ENCODE data around the gene GANAB. TPM values are rescaled to one million over a fixed set of nuclear protein-coding genes. Genes with fewer than 3 reads are reported as not detected.

The GANAB gene
- total and polyA plus RNA-seq, 4 donors: 45.2 to 209 (median 148) TPM

DNA sequence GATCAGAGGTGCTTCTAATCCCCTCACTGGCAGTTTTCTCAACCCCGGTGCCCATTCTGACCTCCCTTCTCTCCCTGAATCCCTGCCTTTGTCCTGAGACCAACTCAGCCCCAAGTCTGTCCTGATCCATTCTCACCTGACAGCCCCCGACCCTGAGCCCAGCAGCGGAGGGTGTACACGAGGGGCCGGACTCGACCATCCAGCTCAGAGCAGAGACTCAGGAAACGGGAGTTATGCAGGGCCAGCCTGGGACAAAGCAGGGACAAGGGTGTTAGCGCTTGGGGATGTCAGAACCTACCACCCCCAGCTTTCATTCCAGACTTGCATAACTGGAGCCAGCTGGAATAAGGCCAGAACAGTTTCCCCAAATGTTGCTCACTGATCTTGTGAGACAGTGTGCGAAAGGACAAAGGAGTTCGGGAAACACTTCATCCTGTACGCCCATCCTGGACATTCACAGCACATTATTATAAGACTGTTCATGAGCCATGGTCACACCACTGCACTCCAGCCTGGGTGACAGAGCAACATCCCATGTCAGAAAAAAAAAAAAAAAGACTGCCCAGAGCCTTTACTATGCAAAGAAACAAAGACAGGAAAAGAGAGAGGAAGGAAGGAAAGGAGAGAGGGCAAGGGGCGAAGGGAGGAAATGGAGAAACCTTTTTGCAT, 69.2 kb downstream of the GANAB start:
- Histone ChIP-seq H3K27me3 (ENCODE audit: control insufficient read depth in 4 of 4, insufficient read depth in 4 of 4, low read length in 3 of 4) (no peaks in the 10 kb centered on the region), H3K9ac (ENCODE audit: low read depth in 1 of 2, low read length in 2 of 2) (no peak overlapping the region), H3K9me3 (ENCODE audit: control insufficient read depth in 4 of 4, low read length in 3 of 4) (no peaks in the 10 kb centered on the region), H3K4me3 (ENCODE audit: low read depth in 1 of 3, low read length in 3 of 3) (no peak overlapping the region), H3K27ac (ENCODE audit: low read depth in 1 of 2, low read length in 2 of 2) (peak overlapping the region; percentile 95 to 96), H3K36me3 (ENCODE audit: control insufficient read depth in 4 of 4, insufficient read depth in 3 of 4, low read depth in 1 of 4, low read length in 3 of 4) (peaks cover 2 to 37% (median 20%) of the 10 kb centered on the region in 4 donors), H3K4me1 (ENCODE audit: control insufficient read depth in 4 of 4, insufficient read depth in 4 of 4, low read length in 3 of 4) (peaks cover 6 to 39% (median 23%) of the 10 kb centered on the region in 4 donors)
- peak; percentile 21 for TF ChIP-seq SP1 (IDR thresholded peaks at IDR 0.05)
- TF ChIP-seq TAF1 (conservative IDR thresholded peaks at IDR 0.05): peak; percentile 37
- TF ChIP-seq NR2F2 (IDR thresholded peaks at IDR 0.05): peak; percentile 89
- TF ChIP-seq, protein P1, sequence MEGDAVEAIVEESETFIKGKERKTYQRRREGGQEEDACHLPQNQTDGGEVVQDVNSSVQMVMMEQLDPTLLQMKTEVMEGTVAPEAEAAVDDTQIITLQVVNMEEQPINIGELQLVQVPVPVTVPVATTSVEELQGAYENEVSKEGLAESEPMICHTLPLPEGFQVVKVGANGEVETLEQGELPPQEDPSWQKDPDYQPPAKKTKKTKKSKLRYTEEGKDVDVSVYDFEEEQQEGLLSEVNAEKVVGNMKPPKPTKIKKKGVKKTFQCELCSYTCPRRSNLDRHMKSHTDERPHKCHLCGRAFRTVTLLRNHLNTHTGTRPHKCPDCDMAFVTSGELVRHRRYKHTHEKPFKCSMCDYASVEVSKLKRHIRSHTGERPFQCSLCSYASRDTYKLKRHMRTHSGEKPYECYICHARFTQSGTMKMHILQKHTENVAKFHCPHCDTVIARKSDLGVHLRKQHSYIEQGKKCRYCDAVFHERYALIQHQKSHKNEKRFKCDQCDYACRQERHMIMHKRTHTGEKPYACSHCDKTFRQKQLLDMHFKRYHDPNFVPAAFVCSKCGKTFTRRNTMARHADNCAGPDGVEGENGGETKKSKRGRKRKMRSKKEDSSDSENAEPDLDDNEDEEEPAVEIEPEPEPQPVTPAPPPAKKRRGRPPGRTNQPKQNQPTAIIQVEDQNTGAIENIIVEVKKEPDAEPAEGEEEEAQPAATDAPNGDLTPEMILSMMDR (IDR thresholded peaks at IDR 0.05; ENCODE audit: low read depth, low read length, missing input control): no peak
- TF ChIP-seq FOXA2 (IDR thresholded peaks at IDR 0.05): no peak
- DNase-seq (ENCODE audit: low spot score): no peak
- WGBS: 77% methylated on average over 12 of the region's 12 CpGs

DNA sequence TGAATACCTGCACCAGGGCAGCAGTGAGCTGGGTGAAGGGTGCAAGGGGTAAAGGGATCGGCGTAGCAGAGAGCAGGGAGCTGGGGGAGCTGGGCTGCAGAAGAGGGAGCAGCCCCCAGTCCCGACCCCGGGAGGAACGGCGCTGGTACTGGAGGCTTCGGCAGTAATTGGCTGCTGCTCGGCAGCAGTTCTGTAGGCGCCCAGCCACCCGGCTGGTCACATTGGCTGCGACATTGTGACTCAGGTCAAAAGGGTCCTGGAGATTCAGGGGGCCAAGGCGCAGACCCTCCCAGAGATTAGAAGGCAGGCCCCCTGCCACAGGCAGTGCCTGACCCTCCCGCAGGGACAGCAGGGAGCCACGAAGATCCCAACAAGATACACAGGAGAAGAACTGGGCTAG, 70.6 kb downstream of the GANAB start:
- H3K4me3 ChIP-seq (ENCODE audit: low read depth in 1 of 3, low read length in 3 of 3): no peak overlapping the region
- TF ChIP-seq, protein P2, sequence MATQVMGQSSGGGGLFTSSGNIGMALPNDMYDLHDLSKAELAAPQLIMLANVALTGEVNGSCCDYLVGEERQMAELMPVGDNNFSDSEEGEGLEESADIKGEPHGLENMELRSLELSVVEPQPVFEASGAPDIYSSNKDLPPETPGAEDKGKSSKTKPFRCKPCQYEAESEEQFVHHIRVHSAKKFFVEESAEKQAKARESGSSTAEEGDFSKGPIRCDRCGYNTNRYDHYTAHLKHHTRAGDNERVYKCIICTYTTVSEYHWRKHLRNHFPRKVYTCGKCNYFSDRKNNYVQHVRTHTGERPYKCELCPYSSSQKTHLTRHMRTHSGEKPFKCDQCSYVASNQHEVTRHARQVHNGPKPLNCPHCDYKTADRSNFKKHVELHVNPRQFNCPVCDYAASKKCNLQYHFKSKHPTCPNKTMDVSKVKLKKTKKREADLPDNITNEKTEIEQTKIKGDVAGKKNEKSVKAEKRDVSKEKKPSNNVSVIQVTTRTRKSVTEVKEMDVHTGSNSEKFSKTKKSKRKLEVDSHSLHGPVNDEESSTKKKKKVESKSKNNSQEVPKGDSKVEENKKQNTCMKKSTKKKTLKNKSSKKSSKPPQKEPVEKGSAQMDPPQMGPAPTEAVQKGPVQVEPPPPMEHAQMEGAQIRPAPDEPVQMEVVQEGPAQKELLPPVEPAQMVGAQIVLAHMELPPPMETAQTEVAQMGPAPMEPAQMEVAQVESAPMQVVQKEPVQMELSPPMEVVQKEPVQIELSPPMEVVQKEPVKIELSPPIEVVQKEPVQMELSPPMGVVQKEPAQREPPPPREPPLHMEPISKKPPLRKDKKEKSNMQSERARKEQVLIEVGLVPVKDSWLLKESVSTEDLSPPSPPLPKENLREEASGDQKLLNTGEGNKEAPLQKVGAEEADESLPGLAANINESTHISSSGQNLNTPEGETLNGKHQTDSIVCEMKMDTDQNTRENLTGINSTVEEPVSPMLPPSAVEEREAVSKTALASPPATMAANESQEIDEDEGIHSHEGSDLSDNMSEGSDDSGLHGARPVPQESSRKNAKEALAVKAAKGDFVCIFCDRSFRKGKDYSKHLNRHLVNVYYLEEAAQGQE (IDR thresholded peaks at IDR 0.05): no peak
- H3K9ac ChIP-seq (ENCODE audit: low read depth in 1 of 2, low read length in 2 of 2): no peak overlapping the region
- H3K27me3 ChIP-seq (ENCODE audit: control insufficient read depth in 4 of 4, insufficient read depth in 4 of 4, low read length in 3 of 4): no peaks in the 10 kb centered on the region
- 78% methylated on average over 14 of the region's 14 CpGs for WGBS
- H3K9me3 ChIP-seq (ENCODE audit: control insufficient read depth in 4 of 4, low read length in 3 of 4): no peaks in the 10 kb centered on the region
- peaks cover 6 to 33% (median 24%) of the 10 kb centered on the region in 4 donors for H3K4me1 ChIP-seq (ENCODE audit: control insufficient read depth in 4 of 4, insufficient read depth in 4 of 4, low read length in 3 of 4)
- H3K36me3 ChIP-seq (ENCODE audit: control insufficient read depth in 4 of 4, insufficient read depth in 3 of 4, low read depth in 1 of 4, low read length in 3 of 4): peaks cover 4 to 38% (median 24%) of the 10 kb centered on the region in 4 donors
- H3K27ac ChIP-seq (ENCODE audit: low read depth in 1 of 2, low read length in 2 of 2): peak overlapping the region; percentile 95 to 96
- DNase-seq (ENCODE audit: low spot score): no peak

DNA sequence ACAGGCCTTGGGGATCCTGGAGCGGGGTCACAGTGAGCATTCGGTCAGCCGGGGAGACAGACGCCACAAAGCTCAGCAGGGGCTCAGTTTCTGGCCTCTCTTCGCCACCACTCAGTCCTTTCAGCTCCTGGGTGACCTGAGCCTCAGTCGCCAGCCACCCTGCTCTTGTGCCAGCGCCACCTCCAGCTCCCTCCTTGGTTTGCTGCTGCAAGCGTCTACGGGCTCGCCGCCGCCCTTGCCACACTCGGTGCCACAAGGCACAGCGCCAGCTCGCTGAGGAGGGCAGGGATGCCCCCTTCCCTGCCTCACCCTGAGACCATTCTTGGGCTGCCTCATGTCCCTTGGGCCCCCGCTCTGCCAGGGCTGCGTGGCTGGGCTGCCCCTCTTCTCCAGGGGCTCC, 71.3 kb downstream of the GANAB start:
- peak overlapping the region; percentile 53 to 71 (median 59) for H3K4me3 ChIP-seq (ENCODE audit: low read depth in 1 of 3, low read length in 3 of 3)
- H3K4me1 ChIP-seq (ENCODE audit: control insufficient read depth in 4 of 4, insufficient read depth in 4 of 4, low read length in 3 of 4): peaks cover 6 to 33% (median 24%) of the 10 kb centered on the region in 4 donors
- H3K27ac ChIP-seq (ENCODE audit: low read depth in 1 of 2, low read length in 2 of 2): peak overlapping the region; percentile 95 to 96
- H3K9me3 ChIP-seq (ENCODE audit: control insufficient read depth in 4 of 4, low read length in 3 of 4): no peaks in the 10 kb centered on the region
- peak overlapping the region; percentile 70 to 98 for H3K9ac ChIP-seq (ENCODE audit: low read depth in 1 of 2, low read length in 2 of 2)
- DNase-seq (ENCODE audit: low spot score): no peak
- peaks cover 6 to 42% (median 29%) of the 10 kb centered on the region in 4 donors for H3K36me3 ChIP-seq (ENCODE audit: control insufficient read depth in 4 of 4, insufficient read depth in 3 of 4, low read depth in 1 of 4, low read length in 3 of 4)
- no peaks in the 10 kb centered on the region for H3K27me3 ChIP-seq (ENCODE audit: control insufficient read depth in 4 of 4, insufficient read depth in 4 of 4, low read length in 3 of 4)
- 73% methylated on average over 17 of the region's 17 CpGs for WGBS
- TF ChIP-seq, protein P3, sequence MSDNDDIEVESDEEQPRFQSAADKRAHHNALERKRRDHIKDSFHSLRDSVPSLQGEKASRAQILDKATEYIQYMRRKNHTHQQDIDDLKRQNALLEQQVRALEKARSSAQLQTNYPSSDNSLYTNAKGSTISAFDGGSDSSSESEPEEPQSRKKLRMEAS (IDR thresholded peaks at IDR 0.05): no peak
- TF ChIP-seq TAF1 (conservative IDR thresholded peaks at IDR 0.05) (no peak), JUND (IDR thresholded peaks at IDR 0.05) (no peak), NR2F2 (IDR thresholded peaks at IDR 0.05) (no peak), SP1 (IDR thresholded peaks at IDR 0.05) (no peak), RXRA (IDR thresholded peaks at IDR 0.05) (no peak), HNF4A (conservative IDR thresholded peaks at IDR 0.05) (no peak), YY1 (IDR thresholded peaks at IDR 0.05) (no peak), FOXA2 (IDR thresholded peaks at IDR 0.05) (no peak), GABPA (IDR thresholded peaks at IDR 0.05 in 1 of 2, conservative IDR thresholded peaks at IDR 0.05 in 1 of 2) (no peak), HNF4G (IDR thresholded peaks at IDR 0.05) (no peak)
- TF ChIP-seq, protein P4, sequence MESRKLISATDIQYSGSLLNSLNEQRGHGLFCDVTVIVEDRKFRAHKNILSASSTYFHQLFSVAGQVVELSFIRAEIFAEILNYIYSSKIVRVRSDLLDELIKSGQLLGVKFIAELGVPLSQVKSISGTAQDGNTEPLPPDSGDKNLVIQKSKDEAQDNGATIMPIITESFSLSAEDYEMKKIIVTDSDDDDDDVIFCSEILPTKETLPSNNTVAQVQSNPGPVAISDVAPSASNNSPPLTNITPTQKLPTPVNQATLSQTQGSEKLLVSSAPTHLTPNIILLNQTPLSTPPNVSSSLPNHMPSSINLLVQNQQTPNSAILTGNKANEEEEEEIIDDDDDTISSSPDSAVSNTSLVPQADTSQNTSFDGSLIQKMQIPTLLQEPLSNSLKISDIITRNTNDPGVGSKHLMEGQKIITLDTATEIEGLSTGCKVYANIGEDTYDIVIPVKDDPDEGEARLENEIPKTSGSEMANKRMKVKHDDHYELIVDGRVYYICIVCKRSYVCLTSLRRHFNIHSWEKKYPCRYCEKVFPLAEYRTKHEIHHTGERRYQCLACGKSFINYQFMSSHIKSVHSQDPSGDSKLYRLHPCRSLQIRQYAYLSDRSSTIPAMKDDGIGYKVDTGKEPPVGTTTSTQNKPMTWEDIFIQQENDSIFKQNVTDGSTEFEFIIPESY (IDR thresholded peaks at IDR 0.05): no peak
- TF ChIP-seq, protein P1 (IDR thresholded peaks at IDR 0.05; ENCODE audit: low read depth, low read length, missing input control): no peak
